ENCODE results near the gene URI1.
A peak's percentile ranks its signal among the peaks of the same experiment; 100 is the strongest.

Gene URI1

GRCh38 chr19:30062065-30062906 lies 120.2 kb downstream of the URI1 start (continued):
- TF ChIP-seq ZBTB6 (tag by site-specific recombination; IDR thresholded peaks at IDR 0.05) (no peak), MZF1 (tag by site-specific recombination; IDR thresholded peaks at IDR 0.05; ENCODE audit: borderline replicate concordance) (no peak), ZNF366 (tag by site-specific recombination; conservative IDR thresholded peaks at IDR 0.05) (peak; percentile 92), ZNF404 (tag by site-specific recombination; IDR thresholded peaks at IDR 0.05) (no peak), SCRT2 (tag by site-specific recombination; IDR thresholded peaks at IDR 0.05) (peak; percentile 80), ZBTB11 (tag by site-specific recombination; conservative IDR thresholded peaks at IDR 0.05; ENCODE audit: low read depth) (peak; percentile 83), ZNF76 (tag by site-specific recombination; IDR thresholded peaks at IDR 0.05; ENCODE audit: borderline replicate concordance, low read depth) (no peak)

- Histone ChIP-seq H3K9me3 (ENCODE audit: control insufficient read depth, insufficient read depth, low read depth, low read length) (no peaks in the 10 kb centered on the region), H3K4me3 (ENCODE audit: low read depth, low read length) (no peak overlapping the region), H3K4me1 (ENCODE audit: control insufficient read depth, insufficient read depth, low read length) (peaks cover 11% of the 10 kb centered on the region), H3K36me3 (ENCODE audit: control insufficient read depth in 2 of 2, insufficient read depth in 1 of 2, low read length in 2 of 2) (no peaks in the 10 kb centered on the region), H3K27ac (ENCODE audit: extremely low read depth, low read depth, low read length) (no peak overlapping the region)
- CTCF ChIA-PET, result no interaction called here
- POLR2A ChIA-PET, result no interaction called here
- TF ChIP-seq ZNF394 (tag by site-specific recombination; IDR thresholded peaks at IDR 0.05; ENCODE audit: borderline replicate concordance), result no peak
- TF ChIP-seq KLF10 (tag by site-specific recombination; IDR thresholded peaks at IDR 0.05), result no peak
- no peak for TF ChIP-seq ZSCAN4 (tag by site-specific recombination; IDR thresholded peaks at IDR 0.05)
- no peak for TF ChIP-seq ZNF530 (tag by site-specific recombination; IDR thresholded peaks at IDR 0.05; ENCODE audit: low read depth)
- 0 out of 2 replicates have a peak, but pooled peaks have one; percentile 32 for TF ChIP-seq PRDM10 (tag by site-specific recombination; IDR thresholded peaks at IDR 0.05)
- TF ChIP-seq ZNF560 (tag by site-specific recombination; IDR thresholded peaks at IDR 0.05; ENCODE audit: borderline replicate concordance), result no peak
These were observed 121.0 kb downstream of the URI1 start for GRCh38 chr19:30062907-30063649.

Data from HEK293 (cell line).